ENCODE measurements around the gene GUCY1A2. TPM values are rescaled to one million over a fixed set of nuclear protein-coding genes. Genes with fewer than 3 reads are reported as not detected.

The GUCY1A2 gene
- total RNA-seq, 1 donor from 2014 or later, result 23.5 TPM

DNA sequence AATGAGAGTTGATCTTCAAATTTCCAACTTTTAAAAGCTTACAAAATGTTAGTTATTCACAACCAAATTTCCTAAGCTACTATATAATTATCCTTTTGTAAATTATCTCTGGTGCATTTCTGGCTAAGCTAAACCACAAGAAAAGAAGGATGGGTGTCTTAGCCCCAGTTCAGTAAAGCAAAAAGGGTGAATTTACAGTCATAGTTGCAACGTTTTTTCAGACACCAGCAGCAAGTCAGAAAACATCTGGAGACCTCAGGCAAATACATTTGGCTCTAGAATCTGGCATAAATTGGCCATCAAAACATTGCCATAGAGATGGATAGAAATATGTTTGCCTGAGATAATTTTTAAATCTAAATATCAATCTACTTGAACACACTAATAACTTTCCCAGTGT, 257.0 kb downstream of the GUCY1A2 start:
- intact Hi-C loops (cut with DNase I), result no loop called here
- TF ChIP-seq, protein P1, sequence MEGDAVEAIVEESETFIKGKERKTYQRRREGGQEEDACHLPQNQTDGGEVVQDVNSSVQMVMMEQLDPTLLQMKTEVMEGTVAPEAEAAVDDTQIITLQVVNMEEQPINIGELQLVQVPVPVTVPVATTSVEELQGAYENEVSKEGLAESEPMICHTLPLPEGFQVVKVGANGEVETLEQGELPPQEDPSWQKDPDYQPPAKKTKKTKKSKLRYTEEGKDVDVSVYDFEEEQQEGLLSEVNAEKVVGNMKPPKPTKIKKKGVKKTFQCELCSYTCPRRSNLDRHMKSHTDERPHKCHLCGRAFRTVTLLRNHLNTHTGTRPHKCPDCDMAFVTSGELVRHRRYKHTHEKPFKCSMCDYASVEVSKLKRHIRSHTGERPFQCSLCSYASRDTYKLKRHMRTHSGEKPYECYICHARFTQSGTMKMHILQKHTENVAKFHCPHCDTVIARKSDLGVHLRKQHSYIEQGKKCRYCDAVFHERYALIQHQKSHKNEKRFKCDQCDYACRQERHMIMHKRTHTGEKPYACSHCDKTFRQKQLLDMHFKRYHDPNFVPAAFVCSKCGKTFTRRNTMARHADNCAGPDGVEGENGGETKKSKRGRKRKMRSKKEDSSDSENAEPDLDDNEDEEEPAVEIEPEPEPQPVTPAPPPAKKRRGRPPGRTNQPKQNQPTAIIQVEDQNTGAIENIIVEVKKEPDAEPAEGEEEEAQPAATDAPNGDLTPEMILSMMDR (IDR thresholded peaks at IDR 0.05), result no peak
- Histone ChIP-seq H3K9me3 (no peaks in the 10 kb centered on the region), H3K4me1 (no peaks in the 10 kb centered on the region), H3K36me3 (no peaks in the 10 kb centered on the region), H3K27me3 (ENCODE audit: low read depth) (no peaks in the 10 kb centered on the region), H3K4me3 (no peak overlapping the region), H3K27ac (no peak overlapping the region)
- ATAC-seq (no peak), DNase-seq (no peak)

DNA sequence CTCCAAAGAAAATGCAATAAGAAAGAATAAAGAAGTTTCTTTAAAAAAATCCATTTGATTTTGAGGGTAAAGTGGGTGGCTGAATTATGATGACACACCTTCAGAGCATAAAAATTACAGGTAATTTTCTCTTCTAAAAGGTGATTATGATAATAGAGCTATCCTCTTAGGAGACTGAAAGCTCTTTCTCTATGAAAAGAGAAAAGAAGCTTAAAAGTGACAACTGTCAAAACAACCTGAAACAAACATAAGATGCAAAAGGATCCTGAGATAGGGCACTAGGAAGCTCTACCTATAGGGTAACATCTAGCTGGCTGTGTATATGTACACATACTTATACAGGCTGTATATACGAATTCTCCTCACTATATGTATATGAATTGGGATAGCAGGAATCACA, 270.2 kb downstream of the GUCY1A2 start:
- H3K36me3 ChIP-seq, result no peaks in the 10 kb centered on the region
- TF ChIP-seq, protein P1 (IDR thresholded peaks at IDR 0.05), result no peak
- intact Hi-C loops (cut with DNase I), result no loop called here

DNA sequence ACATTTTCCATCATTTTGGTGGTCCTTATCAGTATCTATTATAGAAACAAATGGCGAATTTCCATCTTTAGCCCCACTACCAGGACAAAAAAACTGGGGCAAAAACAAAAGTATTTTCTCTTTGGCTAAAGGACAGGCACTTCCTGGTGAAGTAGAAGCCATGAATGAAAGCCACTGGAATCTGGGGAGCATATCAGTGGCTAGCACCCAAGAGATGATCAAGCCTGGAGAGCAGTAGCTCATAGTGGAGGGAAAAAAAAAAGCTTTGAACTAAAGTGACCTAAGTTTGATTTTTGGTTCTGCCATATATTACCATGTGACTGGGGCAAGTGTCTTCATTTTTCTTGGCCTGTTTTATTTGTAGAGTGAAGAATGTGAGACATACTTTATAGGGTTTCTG, 272.3 kb downstream of the GUCY1A2 start:
- no peaks in the 10 kb centered on the region for H3K4me1 ChIP-seq
- DNase-seq (no peak), ATAC-seq (no peak)
- H3K9me3 ChIP-seq, result no peaks in the 10 kb centered on the region
- no peak overlapping the region for H3K4me3 ChIP-seq
- TF ChIP-seq, protein P1 (IDR thresholded peaks at IDR 0.05), result no peak
- H3K36me3 ChIP-seq, result no peaks in the 10 kb centered on the region
- H3K27me3 ChIP-seq (ENCODE audit: low read depth), result no peaks in the 10 kb centered on the region
- intact Hi-C loops (cut with DNase I), result no loop called here
- H3K27ac ChIP-seq, result no peak overlapping the region

More for the DNA sequence above, 270.2 kb downstream of the GUCY1A2 start:
- ATAC-seq, result no peak
- DNase-seq, result no peak
- no peak overlapping the region for H3K27ac ChIP-seq
- H3K27me3 ChIP-seq (ENCODE audit: low read depth), result no peaks in the 10 kb centered on the region
- H3K9me3 ChIP-seq, result no peaks in the 10 kb centered on the region
- no peaks in the 10 kb centered on the region for H3K4me1 ChIP-seq
- H3K4me3 ChIP-seq, result no peak overlapping the region

DNA sequence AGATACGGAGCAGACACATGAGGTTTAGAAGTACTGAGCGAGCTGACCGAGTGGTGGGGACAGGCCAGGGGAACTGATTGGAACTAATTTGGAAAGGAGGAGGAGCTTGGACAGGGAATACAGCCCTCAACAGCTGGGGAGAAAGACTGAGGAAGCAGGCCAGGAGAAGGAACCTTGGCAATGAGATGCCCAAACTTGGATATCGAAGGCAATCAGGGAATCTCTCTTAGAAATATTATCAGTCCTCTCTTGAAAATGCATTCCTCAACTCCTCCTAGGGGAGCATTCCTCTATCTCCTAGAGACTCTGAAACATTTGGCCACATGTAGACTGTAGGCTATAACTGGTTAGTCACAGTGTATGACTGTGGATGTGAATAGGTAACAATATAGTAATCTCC, 284.6 kb downstream of the GUCY1A2 start:
- Histone ChIP-seq H3K27me3 (ENCODE audit: low read depth) (no peaks in the 10 kb centered on the region), H3K27ac (no peak overlapping the region), H3K4me3 (no peak overlapping the region), H3K4me1 (no peaks in the 10 kb centered on the region), H3K9me3 (peaks cover 5% of the 10 kb centered on the region), H3K36me3 (no peaks in the 10 kb centered on the region)
- peak in 1 of 2 donors; percentile 29 for ATAC-seq
- no peak for DNase-seq
- intact Hi-C loops (cut with DNase I), result no loop called here
- TF ChIP-seq, protein P1 (IDR thresholded peaks at IDR 0.05), result no peak

DNA sequence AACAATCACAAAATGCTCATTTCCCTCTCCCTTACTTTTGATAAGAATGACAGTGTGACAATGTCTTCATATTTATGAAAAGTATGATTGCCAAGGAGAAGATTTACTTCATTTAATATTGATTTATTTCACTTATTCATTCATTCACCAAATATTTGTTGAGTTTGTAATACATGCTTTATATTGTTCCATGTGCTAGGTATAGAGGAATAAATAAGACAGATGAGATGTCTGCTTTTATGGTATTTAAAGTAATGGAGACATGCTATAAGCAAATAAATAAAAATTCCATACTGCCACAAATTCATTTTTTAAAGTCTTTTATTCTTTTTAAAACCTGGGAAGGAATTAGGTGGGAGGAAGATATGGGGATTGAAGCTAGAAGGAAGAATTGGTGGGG, 289.4 kb downstream of the GUCY1A2 start:
- H3K4me1 ChIP-seq, result no peaks in the 10 kb centered on the region
- no peak overlapping the region for H3K4me3 ChIP-seq
- H3K9me3 ChIP-seq, result no peaks in the 10 kb centered on the region
- DNase-seq (no peak), ATAC-seq (no peak)
- H3K27ac ChIP-seq, result no peak overlapping the region
- H3K27me3 ChIP-seq (ENCODE audit: low read depth), result no peaks in the 10 kb centered on the region
- intact Hi-C loops (cut with DNase I), result no loop called here
- TF ChIP-seq, protein P1 (IDR thresholded peaks at IDR 0.05), result no peak
- H3K36me3 ChIP-seq, result no peaks in the 10 kb centered on the region

DNA sequence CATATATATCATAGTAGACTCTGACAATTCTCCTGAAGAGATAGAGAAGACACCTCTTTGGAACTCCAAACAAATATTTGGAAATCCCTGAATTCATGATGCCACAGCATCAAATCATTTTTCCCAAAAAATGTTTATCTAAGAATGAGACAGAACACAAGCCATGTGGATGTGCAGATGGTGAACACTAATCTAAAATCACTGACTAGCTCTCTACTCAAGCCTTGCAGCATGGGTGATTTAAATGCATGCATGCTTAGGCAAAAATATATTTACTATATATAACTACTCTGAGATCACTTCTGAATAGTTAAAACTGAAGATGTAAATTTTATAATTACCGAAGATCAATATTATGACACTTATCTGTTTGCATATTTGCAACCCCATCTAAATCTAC, 289.9 kb downstream of the GUCY1A2 start:
- Histone ChIP-seq H3K4me1 (no peaks in the 10 kb centered on the region), H3K36me3 (no peaks in the 10 kb centered on the region), H3K27me3 (ENCODE audit: low read depth) (no peaks in the 10 kb centered on the region), H3K27ac (no peak overlapping the region), H3K4me3 (no peak overlapping the region), H3K9me3 (no peaks in the 10 kb centered on the region)
- intact Hi-C loops (cut with DNase I), result no loop called here
- TF ChIP-seq, protein P1 (IDR thresholded peaks at IDR 0.05), result no peak
- DNase-seq (no peak), ATAC-seq (no peak)
